Fibroblast of lung (primary cell): ENCODE data around the gene EIF2AK2.

Experiments used
- EZH2 ChIP-seq: IDR thresholded peaks from 2 replicates; pipeline ENCODE4 v1.5.1; 2012; ENCODE audit warnings: low read length, control low read depth, mild to moderate bottlenecking; ENCODE audit errors: missing control alignments
- TF ChIP-seq, protein P1 (sequence below), 2 donors: IDR thresholded peaks in 1 of 2; conservative IDR thresholded peaks in 1 of 2; 1 replicate in 1 of 2; 2 replicates in 1 of 2; pipeline ENCODE4 v1.5.1; 2011 to 2012; ENCODE audit warnings: low read length in 2 of 2, control low read depth in 1 of 2, inconsistent platforms in 1 of 2, low read depth in 1 of 2, mild to moderate bottlenecking in 1 of 2

DNA sequence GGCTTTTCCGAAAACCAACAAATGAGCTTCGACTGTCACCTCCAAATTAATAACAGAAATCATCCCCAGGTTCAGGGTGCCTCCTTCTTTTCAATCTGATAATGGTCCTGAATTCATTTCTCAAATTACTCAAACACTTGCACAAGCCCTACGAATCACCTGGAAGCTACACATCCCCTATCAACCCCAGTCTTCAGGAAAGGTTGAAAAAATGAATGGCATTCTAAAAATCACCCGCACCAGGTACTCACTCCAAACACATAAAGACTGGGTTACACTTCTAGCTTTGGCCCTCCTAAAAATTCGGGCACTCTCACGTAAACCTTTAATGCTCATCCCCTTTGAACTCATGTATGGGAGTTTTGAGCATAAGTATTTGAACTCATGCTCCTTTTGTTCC is 23.9 kb downstream of the EIF2AK2 start:
- TF ChIP-seq, protein P1, sequence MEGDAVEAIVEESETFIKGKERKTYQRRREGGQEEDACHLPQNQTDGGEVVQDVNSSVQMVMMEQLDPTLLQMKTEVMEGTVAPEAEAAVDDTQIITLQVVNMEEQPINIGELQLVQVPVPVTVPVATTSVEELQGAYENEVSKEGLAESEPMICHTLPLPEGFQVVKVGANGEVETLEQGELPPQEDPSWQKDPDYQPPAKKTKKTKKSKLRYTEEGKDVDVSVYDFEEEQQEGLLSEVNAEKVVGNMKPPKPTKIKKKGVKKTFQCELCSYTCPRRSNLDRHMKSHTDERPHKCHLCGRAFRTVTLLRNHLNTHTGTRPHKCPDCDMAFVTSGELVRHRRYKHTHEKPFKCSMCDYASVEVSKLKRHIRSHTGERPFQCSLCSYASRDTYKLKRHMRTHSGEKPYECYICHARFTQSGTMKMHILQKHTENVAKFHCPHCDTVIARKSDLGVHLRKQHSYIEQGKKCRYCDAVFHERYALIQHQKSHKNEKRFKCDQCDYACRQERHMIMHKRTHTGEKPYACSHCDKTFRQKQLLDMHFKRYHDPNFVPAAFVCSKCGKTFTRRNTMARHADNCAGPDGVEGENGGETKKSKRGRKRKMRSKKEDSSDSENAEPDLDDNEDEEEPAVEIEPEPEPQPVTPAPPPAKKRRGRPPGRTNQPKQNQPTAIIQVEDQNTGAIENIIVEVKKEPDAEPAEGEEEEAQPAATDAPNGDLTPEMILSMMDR (conservative IDR thresholded peaks at IDR 0.05 in 1 of 2, IDR thresholded peaks at IDR 0.05 in 1 of 2; ENCODE audit: low read depth in 1 of 2, low read length in 2 of 2) = no peak
- no peak for TF ChIP-seq EZH2
